NCI-H2107 treated with DMSO at 0.1 percent for 48 hours (cell line): Measurements from ENCODE around the gene SCML1.

Experiments
- DNase-seq: peaks from one replicate; lab custom pipeline; 2025; ENCODE audit not compliant: unreplicated experiment; lab: John Stamatoyannopoulos, UW

SCML1 gene

DNA sequence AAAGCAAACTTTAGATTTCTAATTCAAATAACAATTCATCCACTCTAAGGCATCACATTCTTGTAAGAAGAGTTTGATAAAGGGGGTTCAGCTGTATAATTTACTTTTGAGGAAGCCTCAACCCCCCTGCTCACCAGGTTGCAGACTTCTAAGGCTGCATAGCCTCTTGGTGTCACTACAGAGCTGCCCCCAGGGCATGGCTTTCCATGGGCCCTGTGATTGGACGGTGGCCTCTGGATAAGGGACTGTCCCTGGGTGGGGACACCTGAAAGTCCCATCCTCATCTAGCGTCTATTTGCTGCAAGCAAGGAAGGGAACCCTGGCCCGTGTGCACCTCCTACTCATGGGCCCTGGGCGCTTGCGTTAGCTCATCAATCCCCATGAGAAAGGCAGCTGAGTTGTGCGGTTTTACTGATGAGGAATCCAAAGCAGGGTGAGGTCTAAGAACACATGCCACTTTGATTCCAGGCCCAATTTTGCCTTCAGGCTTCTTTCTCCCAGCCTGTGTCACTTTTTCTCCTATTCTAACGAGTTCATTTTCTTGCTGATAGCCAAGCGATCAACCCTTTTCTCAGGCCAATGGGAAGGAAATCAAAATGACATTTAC lies 51.8 kb downstream of the SCML1 start:
- no peak for DNase-seq

DNA sequence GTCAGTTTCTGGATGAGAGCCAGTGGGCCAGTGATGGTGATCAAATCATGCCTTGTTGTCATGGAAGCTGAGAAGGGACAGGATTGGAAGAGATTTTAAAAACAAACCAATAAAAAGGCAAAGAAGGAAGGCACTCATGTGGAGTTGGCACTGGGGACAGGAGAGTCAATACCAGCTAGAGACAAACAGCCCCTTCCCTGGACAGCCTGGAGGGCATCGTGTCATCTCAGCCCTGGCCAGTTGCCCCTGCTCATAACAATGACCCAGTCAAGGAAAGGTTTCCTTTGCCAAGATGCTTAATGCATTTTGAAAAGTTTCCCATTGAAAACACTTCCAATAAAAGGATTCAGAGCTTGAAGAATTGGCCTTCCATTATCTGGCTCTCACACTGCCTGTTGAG lies 55.5 kb downstream of the SCML1 start:
- DNase-seq = no peak

GRCh38 chrX:17798921-17799320 lies 61.6 kb downstream of the SCML1 start:
- no peak for DNase-seq

DNA sequence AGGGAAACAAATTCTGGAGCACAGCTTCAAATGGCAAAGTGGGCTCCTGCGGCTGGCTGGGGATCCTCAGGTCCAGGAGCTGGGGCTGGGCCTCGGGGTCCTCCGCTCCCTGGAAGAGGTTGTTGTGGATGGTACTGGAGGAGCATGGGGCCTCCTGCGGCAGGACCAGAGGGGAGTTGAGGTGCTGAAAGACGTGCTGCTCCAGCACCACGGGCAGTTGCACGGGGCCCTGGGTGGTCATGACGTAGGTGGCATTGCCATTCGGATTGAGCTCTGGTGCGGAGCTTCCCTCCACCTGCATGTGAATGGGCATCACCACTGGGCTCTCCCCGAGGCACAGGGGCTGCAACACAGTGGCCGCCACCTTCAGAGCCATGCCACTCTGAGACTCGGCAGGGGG lies 64.1 kb downstream of the SCML1 start:
- DNase-seq = no peak

DNA sequence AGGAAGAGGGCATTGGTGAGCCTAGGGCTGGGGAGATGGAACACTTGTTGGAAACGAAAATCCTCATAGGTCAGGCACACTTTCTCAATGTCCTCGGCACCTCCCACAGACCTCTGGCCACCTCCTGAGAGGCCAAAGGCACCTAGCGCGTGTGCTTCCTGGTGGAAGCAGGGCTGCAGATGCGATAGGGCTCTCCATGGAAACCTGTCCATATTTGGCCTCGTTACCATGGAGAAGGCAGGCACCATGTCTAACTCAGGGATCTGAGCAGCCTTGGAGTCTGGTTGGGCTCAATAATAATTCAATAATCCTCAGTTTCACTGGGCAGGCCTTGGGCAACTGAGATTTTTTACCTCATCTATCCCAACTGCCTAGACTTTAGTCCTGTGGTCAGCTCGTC lies 65.5 kb downstream of the SCML1 start:
- no peak for DNase-seq

GRCh38 chrX:17803449-17803848 lies 66.2 kb downstream of the SCML1 start:
- no peak for DNase-seq
